Stimulated activated CD8-positive, alpha-beta memory T cell treated with anti-CD3 and anti-CD28 coated beads, Interleukin-7, amount 100 ng/mL, for 24 hours (primary cell): ENCODE data around the gene LCE1F.

ENCODE experiments used
- DNase-seq: peaks from one replicate; pipeline ENCODE4 v3.0.0-alpha.2; 2020; ENCODE audit warnings: low read depth

The LCE1F gene

GRCh38 chr1:152776361-152776760, 1.4 kb downstream of the LCE1F start:
- no peak for DNase-seq

- DNase-seq = no peak
Measured at GRCh38 chr1:152777510-152778137, 2.7 kb downstream of the LCE1F start.

GRCh38 chr1:152783095-152783494, 8.2 kb downstream of the LCE1F start:
- no peak for DNase-seq

GRCh38 chr1:152786077-152786476, 11.1 kb downstream of the LCE1F start, which contains the start of gene LCE1E:
Gene LCE1E (plus strand): TSS chr1:152786257. CDS start chr1:152787300, 1,043 bp downstream.
- DNase-seq = no peak

GRCh38 chr1:152795686-152796085, 20.7 kb downstream of the LCE1F start:
- DNase-seq = no peak

GRCh38 chr1:152796421-152796820, 21.5 kb downstream of the LCE1F start, which contains the start of gene LCE1D:
Gene LCE1D (plus strand): TSS chr1:152796721. CDS start chr1:152797795, 1,074 bp downstream.
- no peak for DNase-seq

- DNase-seq = no peak
Measured at GRCh38 chr1:152801333-152801732, 26.4 kb downstream of the LCE1F start.

- DNase-seq = no peak
Measured at GRCh38 chr1:152806576-152806975, 31.6 kb downstream of the LCE1F start, which contains the start of gene LCE1C. Gene LCE1C (minus strand): TSS chr1:152806651. CDS start chr1:152805478, 1,173 bp downstream.

GRCh38 chr1:152811050-152811449, 36.1 kb downstream of the LCE1F start:
- DNase-seq = no peak

- DNase-seq = no peak
Measured at GRCh38 chr1:152811671-152812070, 36.7 kb downstream of the LCE1F start, which contains the start of gene LCE1B. Gene LCE1B (plus strand): TSS chr1:152811971. CDS start chr1:152812447, 476 bp downstream.

GRCh38 chr1:152817309-152817708, 42.4 kb downstream of the LCE1F start:
- no peak for DNase-seq

- no peak for DNase-seq
Measured at GRCh38 chr1:152823294-152823693, 48.4 kb downstream of the LCE1F start.

- no peak for DNase-seq
Measured at GRCh38 chr1:152824964-152825363, 50.0 kb downstream of the LCE1F start.
